ENCODE measurements around the gene KIF20A. TPM values are rescaled to one million over a fixed set of nuclear protein-coding genes. Genes with fewer than 3 reads are reported as not detected.

KIF20A gene
- total RNA-seq, 1 experiment from 2014 or later = 119 TPM

GRCh38 chr5:138180841-138181240, 1.9 kb downstream of the KIF20A start:
- H3K4me3 ChIP-seq (ENCODE audit: low read depth, low read length, poor library complexity, severe bottlenecking) = peak overlapping the region; percentile 71
- CTCF ChIA-PET = no interaction called here
- no peak overlapping the region for H3K27ac ChIP-seq (ENCODE audit: low read depth, low read length, poor library complexity, severe bottlenecking)
- H3K27me3 ChIP-seq (replicated peaks; ENCODE audit: insufficient read depth, low read depth, low read length, poor library complexity) = no peaks in the 10 kb centered on the region
- intact Hi-C loops (cut with micrococcal nuclease; ENCODE audit: unreplicated experiment) = loop anchor here (2.0 to 10.0 kb wide), 4 partner anchors 104 to 366 kb away; no protein-coding TSS in a partner anchor
- no peaks in the 10 kb centered on the region for H3K9me3 ChIP-seq (ENCODE audit: low read depth, low read length, poor library complexity, severe bottlenecking)
- BruUV-seq (replicated peaks) = no TSS peak
- DNase-seq (ENCODE audit: low spot score) = no peak
- TF ChIP-seq EZH2 (IDR thresholded peaks at IDR 0.05; ENCODE audit: borderline replicate concordance, low read depth, low read length, poor library complexity, severe bottlenecking) = no peak
- TF ChIP-seq CTCF (conservative IDR thresholded peaks at IDR 0.05; ENCODE audit: low read depth, low read length) = no peak
- H3K4me1 ChIP-seq (ENCODE audit: insufficient read depth, low read length, poor library complexity, severe bottlenecking) = peaks cover 7% of the 10 kb centered on the region
- peaks cover 62% of the 10 kb centered on the region for H3K36me3 ChIP-seq (ENCODE audit: insufficient read depth, low read length, poor library complexity, severe bottlenecking)
- POLR2A ChIA-PET (ENCODE audit: low non-redundant PET) = no interaction called here

DNA sequence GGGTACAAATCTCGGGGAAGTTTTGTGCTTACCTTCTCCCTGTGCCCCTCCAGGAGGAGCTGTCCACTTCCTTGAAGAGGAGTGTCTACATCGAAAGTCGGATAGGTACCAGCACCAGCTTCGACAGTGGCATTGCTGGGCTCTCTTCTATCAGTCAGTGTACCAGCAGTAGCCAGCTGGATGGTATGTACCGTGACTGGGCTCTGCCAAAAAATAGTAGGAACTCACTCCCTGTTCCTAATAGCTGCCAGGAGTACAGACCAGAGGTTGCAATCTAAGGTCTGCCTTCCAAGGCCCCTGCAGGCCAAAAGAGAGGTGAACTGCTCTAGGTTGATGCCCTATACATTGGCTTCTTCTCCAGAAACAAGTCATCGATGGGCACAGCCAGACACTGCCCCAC, 3.9 kb downstream of the KIF20A start:
- intact Hi-C loops (cut with micrococcal nuclease; ENCODE audit: unreplicated experiment) = loop anchor here (5.0 to 10.0 kb wide), 3 partner anchors 102 to 364 kb away; no protein-coding TSS in a partner anchor
- no peak for TF ChIP-seq EZH2 (IDR thresholded peaks at IDR 0.05; ENCODE audit: borderline replicate concordance, low read depth, low read length, poor library complexity, severe bottlenecking)
- TF ChIP-seq CTCF (conservative IDR thresholded peaks at IDR 0.05; ENCODE audit: low read depth, low read length) = no peak
- DNase-seq (ENCODE audit: low spot score) = no peak
- H3K27ac ChIP-seq (ENCODE audit: low read depth, low read length, poor library complexity, severe bottlenecking) = no peak overlapping the region
- CTCF ChIA-PET = no interaction called here
- no peak overlapping the region for H3K4me3 ChIP-seq (ENCODE audit: low read depth, low read length, poor library complexity, severe bottlenecking)
- no peaks in the 10 kb centered on the region for H3K9me3 ChIP-seq (ENCODE audit: low read depth, low read length, poor library complexity, severe bottlenecking)
- POLR2A ChIA-PET (ENCODE audit: low non-redundant PET) = no interaction called here
- H3K27me3 ChIP-seq (replicated peaks; ENCODE audit: insufficient read depth, low read depth, low read length, poor library complexity) = no peaks in the 10 kb centered on the region
- peaks cover 7% of the 10 kb centered on the region for H3K4me1 ChIP-seq (ENCODE audit: insufficient read depth, low read length, poor library complexity, severe bottlenecking)
- BruUV-seq (replicated peaks) = no TSS peak
- H3K36me3 ChIP-seq (ENCODE audit: insufficient read depth, low read length, poor library complexity, severe bottlenecking) = peaks cover 72% of the 10 kb centered on the region

GRCh38 chr5:138186002-138186447, 7.1 kb downstream of the KIF20A start:
- DNase-seq (ENCODE audit: low spot score) = no peak
- Histone ChIP-seq H3K9me3 (ENCODE audit: low read depth, low read length, poor library complexity, severe bottlenecking) (no peaks in the 10 kb centered on the region), H3K4me3 (ENCODE audit: low read depth, low read length, poor library complexity, severe bottlenecking) (no peak overlapping the region), H3K36me3 (ENCODE audit: insufficient read depth, low read length, poor library complexity, severe bottlenecking) (peaks cover 98% of the 10 kb centered on the region), H3K27ac (ENCODE audit: low read depth, low read length, poor library complexity, severe bottlenecking) (no peak overlapping the region), H3K27me3 (replicated peaks; ENCODE audit: insufficient read depth, low read depth, low read length, poor library complexity) (no peaks in the 10 kb centered on the region), H3K4me1 (ENCODE audit: insufficient read depth, low read length, poor library complexity, severe bottlenecking) (no peaks in the 10 kb centered on the region)
- no TSS peak for BruUV-seq (replicated peaks)
- POLR2A ChIA-PET (ENCODE audit: low non-redundant PET) = no interaction called here
- intact Hi-C loops (cut with micrococcal nuclease; ENCODE audit: unreplicated experiment) = loop anchor here (10.0 kb wide), 1 partner anchor 99 kb away; no protein-coding TSS in a partner anchor
- CTCF ChIA-PET = no interaction called here
- TF ChIP-seq EZH2 (IDR thresholded peaks at IDR 0.05; ENCODE audit: borderline replicate concordance, low read depth, low read length, poor library complexity, severe bottlenecking) = no peak
- TF ChIP-seq CTCF (conservative IDR thresholded peaks at IDR 0.05; ENCODE audit: low read depth, low read length) = no peak

Data from A673 (cell line).